ENCODE measurements around the gene GPX1.

GRCh38 chr3:49327485-49327884 lies 30.7 kb downstream of the GPX1 start:
- TF ChIP-seq CTCF (IDR thresholded peaks at IDR 0.05), result peak in 2 of 6 experiments; percentile 6 to 19
- no peak for TF ChIP-seq POLR2A (IDR thresholded peaks at IDR 0.05)

All from thyroid gland (tissue), 4 donors.